ENCODE data around the gene C12orf60. TPM values are rescaled to one million over a fixed set of nuclear protein-coding genes. Genes with fewer than 3 reads are reported as not detected.

Gene C12orf60
- total RNA-seq, 1 donor from 2014 or later: 4.9 TPM

- Histone ChIP-seq H3K27me3 (ENCODE audit: control insufficient read depth, insufficient read depth, low read length) (no peaks in the 10 kb centered on the region), H3K36me3 (ENCODE audit: control insufficient read depth, insufficient read depth, low read length) (no peaks in the 10 kb centered on the region), H3K4me3 (ENCODE audit: low read depth, low read length) (no peak overlapping the region)
- no peak for TF ChIP-seq CTCF (IDR thresholded peaks at IDR 0.05; ENCODE audit: insufficient read depth, low read length, poor library complexity, severe bottlenecking)
- no peak for DNase-seq (ENCODE audit: low read depth)
These were observed 20.7 kb upstream of the C12orf60 start for GRCh38 chr12:14782756-14783155.

- TF ChIP-seq CTCF (IDR thresholded peaks at IDR 0.05; ENCODE audit: insufficient read depth, low read length, poor library complexity, severe bottlenecking): no peak
- Histone ChIP-seq H3K36me3 (ENCODE audit: control insufficient read depth, insufficient read depth, low read length) (no peaks in the 10 kb centered on the region), H3K4me3 (ENCODE audit: low read depth, low read length) (no peak overlapping the region), H3K27me3 (ENCODE audit: control insufficient read depth, insufficient read depth, low read length) (no peaks in the 10 kb centered on the region)
- no peak for DNase-seq (ENCODE audit: low read depth)
These were observed 19.0 kb upstream of the C12orf60 start for GRCh38 chr12:14784471-14784870.

GRCh38 chr12:14785568-14785967, 17.9 kb upstream of the C12orf60 start:
- no peak for DNase-seq (ENCODE audit: low read depth)
- no peak for TF ChIP-seq CTCF (IDR thresholded peaks at IDR 0.05; ENCODE audit: insufficient read depth, low read length, poor library complexity, severe bottlenecking)
- Histone ChIP-seq H3K27me3 (ENCODE audit: control insufficient read depth, insufficient read depth, low read length) (no peaks in the 10 kb centered on the region), H3K36me3 (ENCODE audit: control insufficient read depth, insufficient read depth, low read length) (no peaks in the 10 kb centered on the region), H3K4me3 (ENCODE audit: low read depth, low read length) (no peak overlapping the region)

GRCh38 chr12:14795028-14795448, 8.4 kb upstream of the C12orf60 start:
- H3K36me3 ChIP-seq (ENCODE audit: control insufficient read depth, insufficient read depth, low read length): no peaks in the 10 kb centered on the region
- no peaks in the 10 kb centered on the region for H3K27me3 ChIP-seq (ENCODE audit: control insufficient read depth, insufficient read depth, low read length)
- DNase-seq (ENCODE audit: low read depth): no peak
- no peak overlapping the region for H3K4me3 ChIP-seq (ENCODE audit: low read depth, low read length)
- TF ChIP-seq CTCF (IDR thresholded peaks at IDR 0.05; ENCODE audit: insufficient read depth, low read length, poor library complexity, severe bottlenecking): no peak

- no peak for DNase-seq (ENCODE audit: low read depth)
These were observed 1.2 kb upstream of the C12orf60 start for GRCh38 chr12:14802247-14802646.

More at GRCh38 chr12:14802247-14802646, 1.2 kb upstream of the C12orf60 start:
- H3K36me3 ChIP-seq (ENCODE audit: control insufficient read depth, insufficient read depth, low read length): no peaks in the 10 kb centered on the region
- no peaks in the 10 kb centered on the region for H3K27me3 ChIP-seq (ENCODE audit: control insufficient read depth, insufficient read depth, low read length)
- no peak for TF ChIP-seq CTCF (IDR thresholded peaks at IDR 0.05; ENCODE audit: insufficient read depth, low read length, poor library complexity, severe bottlenecking)
- peak overlapping the region; percentile 99 for H3K4me3 ChIP-seq (ENCODE audit: low read depth, low read length)

All from kidney epithelial cell (primary cell).